Stimulated activated CD4-positive, alpha-beta T cell treated with anti-CD3 and anti-CD28 coated beads, Interleukin-12 subunit alpha, Interleukin-12 subunit beta, amount 100 ng/mL, for 48 hours (primary cell): Measurements from ENCODE around the gene RRBP1.
A peak's percentile ranks its signal among the peaks of the same experiment; 100 is the strongest.

Source experiments
- DNase-seq, 3 donors: peaks; one replicate each; pipeline ENCODE4 v3.0.0-alpha.2; 2020; ENCODE audit warnings: low read depth in 2 of 3, low spot score in 1 of 3

RRBP1 gene

GRCh38 chr20:17682103-17682888 lies at the start of gene RRBP1:
Gene RRBP1, minus strand, starts transcription at chr20:17682242. Its CDS starts 21,735 bp downstream, at chr20:17660507.
- peak; percentile 89 to 95 (median 94) for DNase-seq

- DNase-seq = no peak
These were observed 49.2 kb upstream of the RRBP1 start for GRCh38 chr20:17731233-17731632.

GRCh38 chr20:17730071-17730470 lies 48.0 kb upstream of the RRBP1 start:
- no peak for DNase-seq

- DNase-seq = no peak
These were observed 46.0 kb upstream of the RRBP1 start for GRCh38 chr20:17728074-17728473.

- DNase-seq = no peak
These were observed 45.3 kb upstream of the RRBP1 start for GRCh38 chr20:17727351-17727750.

GRCh38 chr20:17726902-17727301 lies 44.9 kb upstream of the RRBP1 start:
- DNase-seq = no peak

GRCh38 chr20:17725094-17725835 lies 43.2 kb upstream of the RRBP1 start:
- no peak for DNase-seq

- no peak for DNase-seq
These were observed 41.3 kb upstream of the RRBP1 start for GRCh38 chr20:17723301-17723691.

- DNase-seq = no peak
These were observed 40.7 kb upstream of the RRBP1 start for GRCh38 chr20:17722493-17723300.

- DNase-seq = no peak
These were observed 39.9 kb upstream of the RRBP1 start for GRCh38 chr20:17721802-17722486.

GRCh38 chr20:17720755-17721154 lies 38.7 kb upstream of the RRBP1 start:
- DNase-seq = no peak

- no peak for DNase-seq
These were observed 34.3 kb upstream of the RRBP1 start for GRCh38 chr20:17716331-17716730.

- DNase-seq = no peak
These were observed 33.0 kb upstream of the RRBP1 start for GRCh38 chr20:17715075-17715474.

GRCh38 chr20:17714597-17714996 lies 32.6 kb upstream of the RRBP1 start:
- DNase-seq = no peak

GRCh38 chr20:17712708-17713107 lies 30.7 kb upstream of the RRBP1 start:
- no peak for DNase-seq

GRCh38 chr20:17712201-17712600 lies 30.2 kb upstream of the RRBP1 start:
- DNase-seq = no peak

GRCh38 chr20:17711267-17711627 lies 29.2 kb upstream of the RRBP1 start:
- no peak for DNase-seq

GRCh38 chr20:17710379-17711266 lies 28.6 kb upstream of the RRBP1 start:
- DNase-seq = no peak

GRCh38 chr20:17709361-17710293 lies 27.6 kb upstream of the RRBP1 start:
- DNase-seq = no peak
